Tibial artery (tissue), 4 donors: ENCODE data around the gene ZBTB4.

Source experiments
- DNase-seq, 2 donors: peaks; one replicate each; pipeline ENCODE4 v3.0.0-alpha.2; 2019
- H3K27ac ChIP-seq, 2 donors: fragments of 200-600 bp; sonication (generic) in 1 of 2; 1 replicate in 1 of 2; 2 replicates in 1 of 2; pipeline ENCODE4 v1.5.1; 2018 to 2019; ENCODE audit warnings: mild to moderate bottlenecking in 1 of 2
- H3K27me3 ChIP-seq, 2 donors: fragments of 200-600 bp; sonication (generic) in 1 of 2; one replicate each; pipeline versions ENCODE4 v1.5.1 to v1.6.0; 2016 to 2019
- H3K36me3 ChIP-seq, 3 donors: fragments of 200-600 bp; sonication (generic) in 2 of 3; one replicate each; pipeline ENCODE4 v1.5.1; 2016 to 2019; ENCODE audit warnings: mild to moderate bottlenecking in 2 of 3
- H3K4me1 ChIP-seq, 4 donors: fragments of 200-600 bp; sonication (generic) in 2 of 4; 1 replicate in 3 of 4; 2 replicates in 1 of 4; pipeline ENCODE4 v1.5.1; 2016 to 2019
- H3K4me3 ChIP-seq, 2 donors: fragments of 200-600 bp; sonication (generic) in 1 of 2; 1 replicate in 1 of 2; 2 replicates in 1 of 2; pipeline ENCODE4 v1.5.1; 2018 to 2019; ENCODE audit warnings: mild to moderate bottlenecking in 2 of 2
- H3K9me3 ChIP-seq, 3 donors: fragments of 200-600 bp; sonication (generic) in 1 of 3; one replicate each; pipeline ENCODE4 v1.5.1; 2016 to 2019
- intact Hi-C: fragments of 100-400 bp; cut with DNase I; formaldehyde crosslinking; loops from one replicate; pipeline ENCODE4 v1.15.0; 2023; ENCODE audit warnings: low total_unique reads
- TF ChIP-seq, protein P1 (sequence below), 2 experiments: fragments of 200-600 bp in 1 of 2; fragments of 450-650 bp in 1 of 2; IDR thresholded peaks; one replicate each; pipeline ENCODE4 v1.5.1; 2017 to 2019; ENCODE audit warnings: antibody characterized with exemption in 2 of 2, mild to moderate bottlenecking in 1 of 2, moderate library complexity in 1 of 2

The ZBTB4 gene

GRCh38 chr17:7462474-7463371, 16.7 kb downstream of the ZBTB4 start:
- Histone ChIP-seq H3K4me3 (no peak overlapping the region), H3K36me3 (peaks cover 31 to 56% (median 44%) of the 10 kb centered on the region in 3 donors), H3K27ac (no peak overlapping the region), H3K4me1 (peaks cover 7 to 19% (median 18%) of the 10 kb centered on the region in 4 donors), H3K27me3 (no peaks in the 10 kb centered on the region), H3K9me3 (no peaks in the 10 kb centered on the region)
- intact Hi-C loops: no loop called here
- peak in 1 of 2 donors; percentile 69 for DNase-seq
- TF ChIP-seq, protein P1, sequence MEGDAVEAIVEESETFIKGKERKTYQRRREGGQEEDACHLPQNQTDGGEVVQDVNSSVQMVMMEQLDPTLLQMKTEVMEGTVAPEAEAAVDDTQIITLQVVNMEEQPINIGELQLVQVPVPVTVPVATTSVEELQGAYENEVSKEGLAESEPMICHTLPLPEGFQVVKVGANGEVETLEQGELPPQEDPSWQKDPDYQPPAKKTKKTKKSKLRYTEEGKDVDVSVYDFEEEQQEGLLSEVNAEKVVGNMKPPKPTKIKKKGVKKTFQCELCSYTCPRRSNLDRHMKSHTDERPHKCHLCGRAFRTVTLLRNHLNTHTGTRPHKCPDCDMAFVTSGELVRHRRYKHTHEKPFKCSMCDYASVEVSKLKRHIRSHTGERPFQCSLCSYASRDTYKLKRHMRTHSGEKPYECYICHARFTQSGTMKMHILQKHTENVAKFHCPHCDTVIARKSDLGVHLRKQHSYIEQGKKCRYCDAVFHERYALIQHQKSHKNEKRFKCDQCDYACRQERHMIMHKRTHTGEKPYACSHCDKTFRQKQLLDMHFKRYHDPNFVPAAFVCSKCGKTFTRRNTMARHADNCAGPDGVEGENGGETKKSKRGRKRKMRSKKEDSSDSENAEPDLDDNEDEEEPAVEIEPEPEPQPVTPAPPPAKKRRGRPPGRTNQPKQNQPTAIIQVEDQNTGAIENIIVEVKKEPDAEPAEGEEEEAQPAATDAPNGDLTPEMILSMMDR (IDR thresholded peaks at IDR 0.05): no peak

GRCh38 chr17:7460850-7461660, 18.4 kb downstream of the ZBTB4 start:
- Histone ChIP-seq H3K36me3 (peaks cover 30 to 44% (median 37%) of the 10 kb centered on the region in 3 donors), H3K4me3 (no peak overlapping the region), H3K4me1 (peaks cover 0 to 14% (median 10%) of the 10 kb centered on the region in 4 donors), H3K9me3 (no peaks in the 10 kb centered on the region), H3K27me3 (no peaks in the 10 kb centered on the region), H3K27ac (peak overlapping the region in 1 of 2 donors; percentile 4)
- TF ChIP-seq, protein P1 (IDR thresholded peaks at IDR 0.05): no peak
- intact Hi-C loops: no loop called here
- no peak for DNase-seq

DNA sequence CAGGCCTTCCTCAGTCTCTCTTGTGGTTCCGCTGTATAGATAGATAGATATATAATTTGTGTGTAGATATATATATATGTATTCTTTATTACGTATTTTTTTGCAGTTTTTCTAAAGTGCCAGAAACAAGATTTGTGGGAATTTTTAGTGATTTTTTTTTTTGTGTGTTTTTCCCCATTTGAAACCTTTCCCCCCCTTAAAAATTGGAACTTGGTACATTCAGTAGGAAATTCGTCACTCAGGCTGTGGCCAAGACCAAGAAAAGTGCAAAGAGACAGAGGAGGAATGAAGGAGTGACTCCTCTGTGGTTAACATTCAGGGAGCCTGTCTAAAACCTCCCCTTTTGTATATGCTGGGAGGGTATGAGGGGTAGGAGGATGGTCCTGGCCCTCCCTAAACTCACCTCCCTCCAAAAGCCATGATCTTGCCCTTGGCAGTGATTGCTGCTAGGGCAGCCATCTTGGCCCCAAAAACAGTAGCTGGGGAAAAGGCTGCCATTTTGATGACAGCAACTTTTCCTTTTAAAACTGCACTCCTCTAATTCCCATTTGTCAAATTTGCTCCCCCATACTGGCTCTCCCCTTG, 19.4 kb downstream of the ZBTB4 start:
- peak overlapping the region in 1 of 2 donors; percentile 4 for H3K27ac ChIP-seq
- intact Hi-C loops: no loop called here
- H3K4me1 ChIP-seq: peaks cover 0 to 13% (median 7%) of the 10 kb centered on the region in 4 donors
- DNase-seq: no peak
- peaks cover 20 to 34% (median 29%) of the 10 kb centered on the region in 3 donors for H3K36me3 ChIP-seq
- no peaks in the 10 kb centered on the region for H3K9me3 ChIP-seq
- no peak overlapping the region for H3K4me3 ChIP-seq
- TF ChIP-seq, protein P1 (IDR thresholded peaks at IDR 0.05): no peak
- H3K27me3 ChIP-seq: no peaks in the 10 kb centered on the region

- TF ChIP-seq, protein P1 (IDR thresholded peaks at IDR 0.05): no peak
- DNase-seq: no peak
Observed at GRCh38 chr17:7448461-7448860, 31.0 kb downstream of the ZBTB4 start.

GRCh38 chr17:7445619-7445968, 33.8 kb downstream of the ZBTB4 start:
- H3K27ac ChIP-seq: no peak overlapping the region
- no peak for DNase-seq

More at GRCh38 chr17:7448461-7448860, 31.0 kb downstream of the ZBTB4 start:
- intact Hi-C loops: no loop called here
- Histone ChIP-seq H3K4me3 (no peak overlapping the region), H3K27ac (no peak overlapping the region), H3K27me3 (peaks cover 2 to 31% of the 10 kb centered on the region in 2 donors), H3K4me1 (peaks cover 5 to 26% (median 16%) of the 10 kb centered on the region in 4 donors), H3K9me3 (no peaks in the 10 kb centered on the region), H3K36me3 (no peaks in the 10 kb centered on the region)

More at GRCh38 chr17:7445619-7445968, 33.8 kb downstream of the ZBTB4 start:
- H3K27me3 ChIP-seq: peaks cover 2 to 43% of the 10 kb centered on the region in 2 donors
- H3K9me3 ChIP-seq: no peaks in the 10 kb centered on the region
- intact Hi-C loops: no loop called here
- peaks cover 5 to 31% (median 21%) of the 10 kb centered on the region in 4 donors for H3K4me1 ChIP-seq
- H3K36me3 ChIP-seq: no peaks in the 10 kb centered on the region
- TF ChIP-seq, protein P1 (IDR thresholded peaks at IDR 0.05): no peak
- H3K4me3 ChIP-seq: peak overlapping the region; percentile 35 to 45
